Stimulated activated CD8-positive, alpha-beta memory T cell treated with anti-CD3 and anti-CD28 coated beads, Interleukin-12 subunit alpha, Interleukin-12 subunit beta, amount 100 ng/mL, for 24 hours (primary cell): ENCODE measurements around the gene ATP6V0C.

ENCODE experiments used
- DNase-seq: peaks from one replicate; pipeline ENCODE4 v3.0.0-alpha.2; 2020; ENCODE audit errors: extremely low read depth

ATP6V0C gene

GRCh38 chr16:2511128-2511800, 2.5 kb upstream of the ATP6V0C start:
- DNase-seq, result no peak

GRCh38 chr16:2511996-2512734, 1.6 kb upstream of the ATP6V0C start:
- DNase-seq, result no peak

GRCh38 chr16:2512735-2513404, 882 bp upstream of the ATP6V0C start:
- no peak for DNase-seq

GRCh38 chr16:2514333-2515179, 804 bp downstream of the ATP6V0C start:
- no peak for DNase-seq

GRCh38 chr16:2515180-2515851, 1.6 kb downstream of the ATP6V0C start:
- DNase-seq, result no peak

- DNase-seq, result no peak
Measured at GRCh38 chr16:2516391-2517240, 2.9 kb downstream of the ATP6V0C start.

GRCh38 chr16:2517954-2518605, 4.3 kb downstream of the ATP6V0C start:
- DNase-seq, result no peak

GRCh38 chr16:2518823-2519710, 5.3 kb downstream of the ATP6V0C start:
- DNase-seq, result no peak

- no peak for DNase-seq
Measured at GRCh38 chr16:2519711-2520080, 5.9 kb downstream of the ATP6V0C start.

GRCh38 chr16:2520097-2520783, 6.5 kb downstream of the ATP6V0C start, which contains the start of gene AMDHD2:
TSS of gene AMDHD2 (plus strand) at chr16:2520371. CDS start at chr16:2520459, 88 bp downstream.
- peak; percentile 70 for DNase-seq

GRCh38 chr16:2520784-2521531, 7.2 kb downstream of the ATP6V0C start:
- no peak for DNase-seq

- no peak for DNase-seq
Measured at GRCh38 chr16:2523801-2524231, 10.1 kb downstream of the ATP6V0C start.

GRCh38 chr16:2524339-2524938, 10.7 kb downstream of the ATP6V0C start:
- no peak for DNase-seq

- DNase-seq, result no peak
Measured at GRCh38 chr16:2526135-2526534, 12.4 kb downstream of the ATP6V0C start.

GRCh38 chr16:2527071-2527783, 13.5 kb downstream of the ATP6V0C start:
- DNase-seq, result no peak

- DNase-seq, result no peak
Measured at GRCh38 chr16:2527784-2528100, 14.0 kb downstream of the ATP6V0C start.
